Chondrocyte (in vitro differentiated cells): ENCODE results near the gene CRPPA. TPM values are rescaled to one million over a fixed set of nuclear protein-coding genes. Genes with fewer than 3 reads are reported as not detected.
"Not testable (repeated sequence)": the region's sequence is repeated elsewhere in the genome, so short reads cannot be mapped to it uniquely, and the experiment has no call there.

Experiments
- DNase-seq: peaks from one replicate; pipeline ENCODE4 v3.0.0; 2021; ENCODE audit warnings: mixed read lengths, low spot score
- H3K27ac Mint-ChIP-seq: one replicate; pipeline ENCODE4 v1.8.0; 2021; ENCODE audit warnings: mild to moderate bottlenecking, moderate library complexity, mixed read lengths; ENCODE audit not compliant: unreplicated experiment
- H3K27me3 Mint-ChIP-seq: 2 replicates; pipeline ENCODE4 v1.8.0; 2021; ENCODE audit warnings: low read depth, mixed read lengths
- H3K36me3 Mint-ChIP-seq: 2 replicates; pipeline ENCODE4 v1.8.0; 2021; ENCODE audit warnings: low read depth, mixed read lengths
- H3K4me1 Mint-ChIP-seq: 2 replicates; pipeline ENCODE4 v1.8.0; 2021; ENCODE audit warnings: low read depth, mild to moderate bottlenecking, mixed read lengths
- H3K4me3 Mint-ChIP-seq: one replicate; pipeline ENCODE4 v1.8.0; 2021; ENCODE audit warnings: mild to moderate bottlenecking, moderate library complexity, mixed read lengths; ENCODE audit not compliant: unreplicated experiment
- H3K9me3 Mint-ChIP-seq: 2 replicates; pipeline ENCODE4 v1.8.0; 2021; ENCODE audit warnings: low read depth, mixed read lengths
- total RNA-seq: library from RNA; stranded (reverse); gene quantifications from 3 replicates; pipeline ENCODE4 v1.2.1, GENCODE V29; 2021
- TF ChIP-seq, protein P1 (sequence below): fragments of 200-600 bp; sonication (generic); IDR thresholded peaks from 2 replicates; pipeline ENCODE4 v1.5.0; 2021; ENCODE audit warnings: antibody characterized with exemption, mild to moderate bottlenecking, moderate library complexity

Gene CRPPA
- total RNA-seq, 1 donor from 2014 or later: 5.2 TPM

DNA sequence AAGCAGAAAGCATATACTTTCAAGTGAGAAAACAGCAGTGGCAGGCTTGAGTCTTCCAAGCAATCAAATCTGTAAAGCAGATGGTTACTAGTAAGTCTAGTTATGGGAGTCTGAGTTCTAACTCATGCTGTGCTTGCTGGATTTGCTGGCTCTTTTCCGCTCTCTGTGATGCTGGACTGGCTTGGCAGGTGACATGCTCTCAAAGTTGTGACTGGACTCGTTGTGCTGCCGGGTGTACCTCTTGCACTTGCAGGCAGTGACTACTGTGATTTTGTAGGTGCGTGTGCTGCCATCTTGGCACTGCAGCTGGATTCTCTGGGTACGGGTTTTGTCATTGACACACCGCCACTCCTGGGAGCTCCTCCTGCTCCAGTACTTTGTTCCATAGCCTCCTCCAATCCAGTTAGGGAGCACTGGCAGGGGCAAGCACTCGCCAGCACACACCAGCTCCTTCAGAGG, 41.1 kb upstream of the CRPPA start:
- H3K27me3 Mint-ChIP-seq: no peaks in the 10 kb centered on the region
- no peak for DNase-seq
- H3K9me3 Mint-ChIP-seq: no peaks in the 10 kb centered on the region
- H3K4me1 Mint-ChIP-seq: peaks cover 28% of the 10 kb centered on the region
- no peak overlapping the region for H3K27ac Mint-ChIP-seq
- TF ChIP-seq, protein P1, sequence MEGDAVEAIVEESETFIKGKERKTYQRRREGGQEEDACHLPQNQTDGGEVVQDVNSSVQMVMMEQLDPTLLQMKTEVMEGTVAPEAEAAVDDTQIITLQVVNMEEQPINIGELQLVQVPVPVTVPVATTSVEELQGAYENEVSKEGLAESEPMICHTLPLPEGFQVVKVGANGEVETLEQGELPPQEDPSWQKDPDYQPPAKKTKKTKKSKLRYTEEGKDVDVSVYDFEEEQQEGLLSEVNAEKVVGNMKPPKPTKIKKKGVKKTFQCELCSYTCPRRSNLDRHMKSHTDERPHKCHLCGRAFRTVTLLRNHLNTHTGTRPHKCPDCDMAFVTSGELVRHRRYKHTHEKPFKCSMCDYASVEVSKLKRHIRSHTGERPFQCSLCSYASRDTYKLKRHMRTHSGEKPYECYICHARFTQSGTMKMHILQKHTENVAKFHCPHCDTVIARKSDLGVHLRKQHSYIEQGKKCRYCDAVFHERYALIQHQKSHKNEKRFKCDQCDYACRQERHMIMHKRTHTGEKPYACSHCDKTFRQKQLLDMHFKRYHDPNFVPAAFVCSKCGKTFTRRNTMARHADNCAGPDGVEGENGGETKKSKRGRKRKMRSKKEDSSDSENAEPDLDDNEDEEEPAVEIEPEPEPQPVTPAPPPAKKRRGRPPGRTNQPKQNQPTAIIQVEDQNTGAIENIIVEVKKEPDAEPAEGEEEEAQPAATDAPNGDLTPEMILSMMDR: no peak
- no peak overlapping the region for H3K4me3 Mint-ChIP-seq
- H3K36me3 Mint-ChIP-seq: no peaks in the 10 kb centered on the region

DNA sequence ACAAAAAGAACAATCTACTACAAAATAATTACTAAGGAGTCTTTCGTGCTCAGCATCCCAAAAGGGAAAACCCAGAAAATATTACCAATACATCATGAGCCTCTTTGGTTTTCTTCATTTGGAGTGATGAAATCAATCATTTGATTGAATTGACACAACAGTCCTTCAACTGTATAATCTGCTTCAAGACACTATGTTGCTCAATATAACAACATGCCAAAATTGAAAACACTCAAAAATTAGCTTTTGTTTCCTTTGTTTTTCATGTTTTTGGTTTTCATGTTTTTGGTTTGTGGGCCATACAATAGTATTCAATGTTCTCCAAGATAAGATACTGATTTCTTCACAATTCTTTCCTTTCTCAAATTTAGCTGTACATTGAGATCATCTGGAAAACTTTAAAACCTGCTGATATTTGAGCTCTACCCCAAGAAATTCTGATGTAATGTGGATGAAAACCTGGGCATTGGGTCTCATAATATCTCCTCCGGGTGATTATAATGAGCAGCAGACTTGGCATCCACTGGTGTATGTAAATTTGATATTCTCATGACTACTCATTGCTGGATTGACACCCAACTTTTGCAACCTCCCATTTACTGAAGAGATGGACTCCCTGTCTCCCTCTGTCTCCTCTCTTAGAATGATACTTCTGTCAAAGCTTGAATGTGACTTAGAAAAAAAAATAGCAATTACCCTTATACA, 39.6 kb upstream of the CRPPA start:
- no peaks in the 10 kb centered on the region for H3K27me3 Mint-ChIP-seq
- peaks cover 21% of the 10 kb centered on the region for H3K4me1 Mint-ChIP-seq
- H3K9me3 Mint-ChIP-seq: peaks cover 5% of the 10 kb centered on the region
- no peak for DNase-seq
- TF ChIP-seq, protein P1: no peak
- no peak overlapping the region for H3K27ac Mint-ChIP-seq
- H3K4me3 Mint-ChIP-seq: no peak overlapping the region
- H3K36me3 Mint-ChIP-seq: no peaks in the 10 kb centered on the region

DNA sequence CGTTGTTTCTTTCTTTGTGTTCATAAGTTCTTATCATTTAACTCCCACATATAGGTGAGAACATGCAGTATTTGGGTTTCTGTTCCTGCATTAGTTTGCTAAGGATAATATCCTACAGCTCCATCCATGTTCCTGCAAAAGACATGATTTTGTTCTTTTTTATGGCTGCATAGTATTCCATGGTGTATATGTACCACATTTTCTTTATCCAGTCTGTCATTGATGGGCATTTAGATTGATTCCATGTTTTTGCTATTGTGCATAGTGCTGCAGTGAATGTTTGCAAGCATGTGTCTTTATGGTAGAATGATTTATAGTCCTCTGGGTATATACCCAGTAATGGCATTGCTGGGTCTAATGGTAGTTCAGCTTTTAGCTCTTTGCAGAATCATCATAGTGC, 35.0 kb upstream of the CRPPA start:
- H3K4me1 Mint-ChIP-seq, H3K27me3 Mint-ChIP-seq, H3K9me3 Mint-ChIP-seq, H3K36me3 Mint-ChIP-seq, DNase-seq, H3K4me3 Mint-ChIP-seq, H3K27ac Mint-ChIP-seq: not testable (repeated sequence)

DNA sequence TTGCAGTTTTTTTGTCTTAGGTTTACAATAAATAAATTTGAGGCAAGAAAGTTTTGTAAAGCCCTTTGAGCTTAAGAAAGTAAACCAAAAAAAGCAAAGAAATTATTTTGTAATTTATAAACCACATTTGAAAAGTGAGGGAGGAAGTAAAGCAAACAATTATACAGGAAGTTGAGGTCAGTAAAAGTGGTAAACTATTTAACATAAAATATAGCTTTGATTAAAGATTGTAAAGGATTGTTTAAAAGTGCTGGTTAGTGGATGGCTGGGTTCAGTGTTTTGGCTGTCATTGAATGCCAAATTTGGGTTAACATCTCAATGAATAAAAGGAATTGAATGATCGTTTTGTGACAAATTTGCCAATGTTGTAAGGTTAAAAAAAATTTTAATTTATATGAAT, 34.3 kb upstream of the CRPPA start:
- H3K9me3 Mint-ChIP-seq: peaks cover 5% of the 10 kb centered on the region
- TF ChIP-seq, protein P1: no peak
- peaks cover under 1% of the 10 kb centered on the region for H3K4me1 Mint-ChIP-seq
- DNase-seq: no peak
- no peaks in the 10 kb centered on the region for H3K36me3 Mint-ChIP-seq
- H3K27ac Mint-ChIP-seq: no peak overlapping the region
- H3K27me3 Mint-ChIP-seq: no peaks in the 10 kb centered on the region
- no peak overlapping the region for H3K4me3 Mint-ChIP-seq

DNA sequence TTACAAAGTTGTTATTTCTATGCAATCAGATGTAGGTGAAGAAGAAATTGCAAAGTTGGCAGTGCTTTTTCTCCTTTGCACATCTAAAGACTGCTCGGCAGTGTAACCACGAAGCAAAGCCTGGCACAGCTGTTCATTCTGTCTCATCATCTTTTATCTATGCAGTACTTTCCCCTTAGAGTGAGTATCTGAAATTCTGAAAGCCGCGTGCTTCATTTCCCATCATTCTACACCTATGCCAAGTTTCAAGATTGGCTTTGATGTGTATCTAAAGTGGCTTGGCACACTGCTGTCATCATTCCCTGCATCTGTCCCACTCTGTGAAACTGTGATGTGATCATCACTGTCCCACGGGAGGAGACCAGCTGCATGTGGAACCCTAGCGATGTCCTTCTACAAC, 29.0 kb upstream of the CRPPA start:
- no peaks in the 10 kb centered on the region for H3K36me3 Mint-ChIP-seq
- H3K9me3 Mint-ChIP-seq: no peaks in the 10 kb centered on the region
- H3K4me1 Mint-ChIP-seq: peaks cover 26% of the 10 kb centered on the region
- H3K4me3 Mint-ChIP-seq: no peak overlapping the region
- no peaks in the 10 kb centered on the region for H3K27me3 Mint-ChIP-seq
- no peak for DNase-seq
- TF ChIP-seq, protein P1: no peak
- no peak overlapping the region for H3K27ac Mint-ChIP-seq

DNA sequence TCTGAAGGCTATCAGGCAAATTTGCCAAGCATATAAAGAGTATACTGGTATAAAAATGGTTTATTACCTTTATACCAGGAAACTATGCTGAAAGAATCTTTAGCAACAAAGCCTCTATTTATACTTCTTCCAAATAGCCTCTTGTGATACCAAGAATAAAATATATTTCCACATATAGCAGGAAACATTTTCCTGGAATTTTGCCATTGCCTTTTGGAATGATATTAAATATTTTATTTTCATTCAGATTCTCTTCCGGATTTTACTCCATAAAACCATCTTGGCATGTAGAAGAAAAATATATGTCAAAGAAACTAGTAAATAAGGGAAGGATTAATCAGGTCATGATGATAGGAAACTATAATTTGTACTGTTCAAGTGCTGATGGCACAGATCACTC, 26.5 kb upstream of the CRPPA start:
- Mint-ChIP-seq H3K9me3 (no peaks in the 10 kb centered on the region), H3K4me3 (no peak overlapping the region), H3K4me1 (peaks cover 26% of the 10 kb centered on the region), H3K27me3 (no peaks in the 10 kb centered on the region), H3K36me3 (no peaks in the 10 kb centered on the region), H3K27ac (no peak overlapping the region)
- TF ChIP-seq, protein P1: no peak
- DNase-seq: no peak
